H9 (cell line): ENCODE measurements around the gene MDGA2. TPM values are rescaled to one million over a fixed set of nuclear protein-coding genes. Genes with fewer than 3 reads are reported as not detected.

Experiments used
- DNase-seq: peaks from one replicate; pipeline ENCODE4 v3.0.0-alpha.2; 2017
- H2AFZ ChIP-seq: one replicate; pipeline ENCODE4 v1.6.1; 2013; ENCODE audit warnings: mild to moderate bottlenecking, low read length, control low read depth, moderate library complexity
- H2AK5ac ChIP-seq: 2 replicates; pipeline ENCODE4 v1.6.1; 2013; ENCODE audit warnings: low read length, control low read depth, mixed read lengths; ENCODE audit not compliant: insufficient read length
- H2BK120ac ChIP-seq: one replicate; pipeline ENCODE4 v1.6.1; 2013; ENCODE audit warnings: low read depth, mild to moderate bottlenecking, low read length, control low read depth, inconsistent platforms; ENCODE audit not compliant: poor library complexity, severe bottlenecking
- H2BK12ac ChIP-seq: 2 replicates; pipeline ENCODE4 v1.6.1; 2013; ENCODE audit warnings: low read length, control low read depth, mixed read lengths, low read depth; ENCODE audit not compliant: insufficient read length
- H2BK15ac ChIP-seq: 2 replicates; pipeline ENCODE4 v1.6.1; 2013; ENCODE audit warnings: low read depth, low read length, control low read depth
- H2BK20ac ChIP-seq: one replicate; pipeline ENCODE4 v1.6.1; 2013; ENCODE audit warnings: low read depth, mild to moderate bottlenecking, low read length, control low read depth, inconsistent platforms; ENCODE audit not compliant: poor library complexity, severe bottlenecking
- H2BK5ac ChIP-seq: 2 replicates; pipeline ENCODE4 v1.6.1; 2013; ENCODE audit warnings: low read length, control low read depth, mixed read lengths; ENCODE audit not compliant: insufficient read length
- H3K14ac ChIP-seq: 2 replicates; pipeline ENCODE4 v1.6.1; 2013; ENCODE audit warnings: low read length, control low read depth; ENCODE audit not compliant: insufficient read depth
- H3K18ac ChIP-seq: 2 replicates; pipeline ENCODE4 v1.6.1; 2013; ENCODE audit warnings: low read depth, mild to moderate bottlenecking, mixed read lengths, low read length, control low read depth; ENCODE audit not compliant: insufficient read length
- H3K23ac ChIP-seq: 2 replicates; pipeline ENCODE4 v1.6.1; 2013; ENCODE audit warnings: low read length, control low read depth, mixed read lengths, low read depth; ENCODE audit not compliant: insufficient read length
- H3K23me2 ChIP-seq: 2 replicates; pipeline ENCODE4 v1.6.1; 2013; ENCODE audit warnings: low read depth, mild to moderate bottlenecking, mixed read lengths, low read length, control low read depth; ENCODE audit not compliant: insufficient read length, poor library complexity, severe bottlenecking
- H3K27ac ChIP-seq: 2 replicates; pipeline ENCODE4 v1.5.1; 2013; ENCODE audit warnings: low read length, control low read depth, mixed read lengths, low read depth; ENCODE audit not compliant: insufficient read length
- H3K27me3 ChIP-seq: 2 replicates; pipeline ENCODE4 v1.6.1; 2013; ENCODE audit warnings: low read length, control low read depth, inconsistent platforms; ENCODE audit not compliant: insufficient read depth
- H3K4ac ChIP-seq: 2 replicates; pipeline ENCODE4 v1.6.1; 2013; ENCODE audit warnings: low read depth, mild to moderate bottlenecking, control low read depth, inconsistent platforms, low read length, moderate library complexity
- H3K4me1 ChIP-seq: 2 replicates; pipeline ENCODE4 v1.6.1; 2013; ENCODE audit warnings: low read length, control low read depth, inconsistent platforms; ENCODE audit not compliant: insufficient read depth
- H3K4me2 ChIP-seq: 2 replicates; pipeline ENCODE4 v1.6.1; 2013; ENCODE audit warnings: low read length, control low read depth, mixed read lengths; ENCODE audit not compliant: insufficient read length, insufficient read depth
- H3K56ac ChIP-seq: 2 replicates; pipeline ENCODE4 v1.6.1; 2013; ENCODE audit warnings: low read depth, mild to moderate bottlenecking, mixed read lengths, low read length, control low read depth; ENCODE audit not compliant: insufficient read length
- H3K79me1 ChIP-seq: 2 replicates; pipeline ENCODE4 v1.6.1; 2013; ENCODE audit warnings: low read depth, mild to moderate bottlenecking, moderate library complexity, low read length, control low read depth, inconsistent platforms; ENCODE audit not compliant: insufficient read depth, poor library complexity, severe bottlenecking
- H3K79me2 ChIP-seq: 2 replicates; pipeline ENCODE4 v1.6.1; 2013; ENCODE audit warnings: low read length, control low read depth, inconsistent platforms; ENCODE audit not compliant: insufficient read depth
- H3K9ac ChIP-seq: 2 replicates; pipeline ENCODE4 v1.6.1; 2013; ENCODE audit warnings: low read length, control low read depth, mixed read lengths; ENCODE audit not compliant: insufficient read length; ENCODE audit errors: extremely low read depth
- H3K9me3 ChIP-seq: one replicate; pipeline ENCODE4 v1.6.1; 2013; ENCODE audit warnings: low read depth, low read length, inconsistent platforms; ENCODE audit not compliant: control insufficient read depth
- H3T11ph ChIP-seq: one replicate; pipeline ENCODE4 v1.6.1; 2013; ENCODE audit warnings: mild to moderate bottlenecking, low read length, control low read depth, inconsistent platforms
- H4K20me1 ChIP-seq: one replicate; pipeline ENCODE4 v1.6.1; 2013; ENCODE audit not compliant: control insufficient read depth, insufficient read length, insufficient read depth
- H4K5ac ChIP-seq: 2 replicates; pipeline ENCODE4 v1.6.1; 2013; ENCODE audit warnings: low read depth, mild to moderate bottlenecking, mixed read lengths, low read length, control low read depth; ENCODE audit not compliant: insufficient read length
- H4K8ac ChIP-seq: replicated peaks from 2 replicates; pipeline ENCODE4 v1.6.1; 2013; ENCODE audit warnings: low read length, control low read depth, mixed read lengths, low read depth; ENCODE audit not compliant: insufficient read length
- H4K91ac ChIP-seq: 2 replicates; pipeline ENCODE4 v1.6.1; 2013; ENCODE audit warnings: low read depth, mild to moderate bottlenecking, moderate library complexity, mixed read lengths, low read length, control low read depth; ENCODE audit not compliant: insufficient read length
- H3K27ac Mint-ChIP-seq, 3 experiments: 2 replicates in 2 of 3; 3 replicates in 1 of 3; pipeline ENCODE4 v1.8.0; 2020 to 2021; ENCODE audit warnings: mixed read lengths in 3 of 3, mild to moderate bottlenecking in 1 of 3, moderate library complexity in 1 of 3
- H3K27me3 Mint-ChIP-seq: 2 replicates; pipeline ENCODE4 v1.8.0; 2021; ENCODE audit warnings: low read depth, mild to moderate bottlenecking, moderate library complexity, mixed read lengths
- H3K36me3 Mint-ChIP-seq, 3 experiments: 2 replicates in 2 of 3; 3 replicates in 1 of 3; pipeline ENCODE4 v1.8.0; 2020 to 2021; ENCODE audit warnings: low read depth in 3 of 3, mixed read lengths in 3 of 3; ENCODE audit not compliant: insufficient read depth in 1 of 3
- H3K4me1 Mint-ChIP-seq, 2 experiments: 2 replicates each; pipeline ENCODE4 v1.8.0; 2020; ENCODE audit warnings: mixed read lengths in 2 of 2
- H3K4me3 Mint-ChIP-seq, 2 experiments: 2 replicates in 1 of 2; 3 replicates in 1 of 2; pipeline ENCODE4 v1.8.0; 2020 to 2021; ENCODE audit warnings: mild to moderate bottlenecking in 2 of 2, mixed read lengths in 2 of 2, moderate library complexity in 1 of 2
- H3K9me3 Mint-ChIP-seq, 2 experiments: 2 replicates in 1 of 2; 3 replicates in 1 of 2; pipeline ENCODE4 v1.8.0; 2020; ENCODE audit warnings: mild to moderate bottlenecking in 2 of 2, mixed read lengths in 2 of 2, moderate library complexity in 1 of 2
- WGBS: extraction: QIAGEN DNeasy Blood & Tissue Kit; methylation state at CpG from one replicate; pipeline ENCODE4 v1.1.7; 2013; ENCODE audit warnings: missing lambda C conversion rate, low lambda C conversion rate, mixed read lengths; ENCODE audit not compliant: insufficient read length; ENCODE audit errors: extremely low coverage; 5-methylcytosine and 5-hydroxymethylcytosine counted together
- total RNA-seq: library from RNA; stranded (reverse); gene quantifications from 2 replicates; pipeline ENCODE4 v1.2.1, GENCODE V29; 2021
- TF ChIP-seq, protein P1 (sequence below): fragments of 200-600 bp; sonication (generic); conservative IDR thresholded peaks from 3 replicates; pipeline ENCODE4 v1.8.0; 2021; ENCODE audit warnings: antibody characterized with exemption, mild to moderate bottlenecking

The MDGA2 gene
- total RNA-seq, 1 experiment from 2014 or later, result 1.9 TPM

DNA sequence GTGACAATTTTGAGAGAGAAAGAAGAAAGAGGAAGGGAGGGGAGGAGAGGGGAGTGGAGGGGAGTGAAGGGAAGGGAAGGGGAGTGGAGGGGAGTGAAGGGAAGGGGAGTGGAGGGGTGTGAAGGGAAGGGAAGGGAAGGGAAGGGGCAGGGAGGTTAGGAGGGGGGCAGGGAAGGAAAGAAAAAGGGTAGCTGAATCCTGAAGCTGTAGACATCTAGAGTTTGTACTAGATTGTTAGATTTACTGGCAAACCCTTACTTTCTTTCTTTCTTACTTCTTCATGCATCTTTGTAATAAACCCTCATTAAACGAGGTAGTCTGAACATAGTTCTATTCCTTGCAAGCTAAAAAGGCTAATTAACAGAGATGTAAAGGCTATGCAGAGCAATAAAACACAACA, 378.0 kb downstream of the MDGA2 start:
- Mint-ChIP-seq H3K9me3 (no peaks in the 10 kb centered on the region), H3K36me3 (peaks cover 0 to 7% (median 0%) of the 10 kb centered on the region in 3 experiments; a peak in 1 of 7 replicates), H3K4me3 (no peak overlapping the region), H3K27ac (no peak overlapping the region), H3K4me1 (peaks cover 4 to 5% of the 10 kb centered on the region in 2 experiments; a peak in 3 of 4 replicates), H3K27me3 (no peaks in the 10 kb centered on the region)
- Histone ChIP-seq H3K9ac (no peak overlapping the region), H3K23ac (no peak overlapping the region), H3K4me2 (no peak overlapping the region), H2AFZ (no peak overlapping the region), H4K8ac (no peak overlapping the region), H3K79me2 (no peaks in the 10 kb centered on the region), H2BK5ac (no peak overlapping the region), H3K56ac (no peak overlapping the region), H2BK15ac (no peak overlapping the region), H3K27ac (no peak overlapping the region), H3K4ac (no peak overlapping the region), H3K23me2 (no peaks in the 10 kb centered on the region), H3K4me1 (no peaks in the 10 kb centered on the region), H3K79me1 (no peaks in the 10 kb centered on the region), H3K27me3 (no peaks in the 10 kb centered on the region), H4K20me1 (no peaks in the 10 kb centered on the region), H3T11ph (no peak overlapping the region), H3K18ac (no peak overlapping the region), H2BK12ac (no peak overlapping the region), H2AK5ac (no peak overlapping the region), H4K5ac (no peak overlapping the region), H3K14ac (no peak overlapping the region), H2BK120ac (no peak overlapping the region), H2BK20ac (no peak overlapping the region), H3K9me3 (no peaks in the 10 kb centered on the region), H4K91ac (no peak overlapping the region)
- TF ChIP-seq, protein P1, sequence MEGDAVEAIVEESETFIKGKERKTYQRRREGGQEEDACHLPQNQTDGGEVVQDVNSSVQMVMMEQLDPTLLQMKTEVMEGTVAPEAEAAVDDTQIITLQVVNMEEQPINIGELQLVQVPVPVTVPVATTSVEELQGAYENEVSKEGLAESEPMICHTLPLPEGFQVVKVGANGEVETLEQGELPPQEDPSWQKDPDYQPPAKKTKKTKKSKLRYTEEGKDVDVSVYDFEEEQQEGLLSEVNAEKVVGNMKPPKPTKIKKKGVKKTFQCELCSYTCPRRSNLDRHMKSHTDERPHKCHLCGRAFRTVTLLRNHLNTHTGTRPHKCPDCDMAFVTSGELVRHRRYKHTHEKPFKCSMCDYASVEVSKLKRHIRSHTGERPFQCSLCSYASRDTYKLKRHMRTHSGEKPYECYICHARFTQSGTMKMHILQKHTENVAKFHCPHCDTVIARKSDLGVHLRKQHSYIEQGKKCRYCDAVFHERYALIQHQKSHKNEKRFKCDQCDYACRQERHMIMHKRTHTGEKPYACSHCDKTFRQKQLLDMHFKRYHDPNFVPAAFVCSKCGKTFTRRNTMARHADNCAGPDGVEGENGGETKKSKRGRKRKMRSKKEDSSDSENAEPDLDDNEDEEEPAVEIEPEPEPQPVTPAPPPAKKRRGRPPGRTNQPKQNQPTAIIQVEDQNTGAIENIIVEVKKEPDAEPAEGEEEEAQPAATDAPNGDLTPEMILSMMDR, result no peak
- WGBS, result no CpG with 5 or more reads among the region's 1 CpG
- no peak for DNase-seq
